Activated CD8-positive, alpha-beta memory T cell treated with anti-CD3 and anti-CD28 coated beads, Interleukin-2, amount 50 U/mL, for 1 hour (primary cell): Measurements from ENCODE around the gene WDR12.
"Not testable (repeated sequence)": the region's sequence is repeated elsewhere in the genome, so short reads cannot be mapped to it uniquely, and the experiment has no call there.

Source experiments
- DNase-seq: peaks from one replicate; pipeline ENCODE4 v3.0.0-alpha.2; 2020; ENCODE audit errors: extremely low read depth

Gene WDR12

DNA sequence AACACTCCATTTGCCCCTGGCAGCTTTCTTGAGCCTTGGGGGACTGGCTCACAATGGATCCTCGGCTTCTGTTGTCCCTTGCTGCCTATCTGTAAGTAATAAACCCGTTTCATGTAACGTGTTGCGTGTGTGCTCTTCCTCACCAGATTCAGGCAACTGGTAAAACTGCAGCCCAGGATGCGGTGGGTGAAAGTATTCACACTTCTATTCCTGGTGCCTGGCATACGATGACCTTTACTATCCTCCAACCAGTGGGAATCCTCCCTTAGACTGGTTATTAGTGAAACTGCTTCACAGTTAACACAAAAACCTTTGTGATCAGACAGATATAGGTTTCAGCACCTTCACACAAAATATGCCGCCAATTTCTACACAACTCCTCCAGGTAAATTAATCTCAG lies 26.3 kb downstream of the WDR12 start:
- no peak for DNase-seq

DNA sequence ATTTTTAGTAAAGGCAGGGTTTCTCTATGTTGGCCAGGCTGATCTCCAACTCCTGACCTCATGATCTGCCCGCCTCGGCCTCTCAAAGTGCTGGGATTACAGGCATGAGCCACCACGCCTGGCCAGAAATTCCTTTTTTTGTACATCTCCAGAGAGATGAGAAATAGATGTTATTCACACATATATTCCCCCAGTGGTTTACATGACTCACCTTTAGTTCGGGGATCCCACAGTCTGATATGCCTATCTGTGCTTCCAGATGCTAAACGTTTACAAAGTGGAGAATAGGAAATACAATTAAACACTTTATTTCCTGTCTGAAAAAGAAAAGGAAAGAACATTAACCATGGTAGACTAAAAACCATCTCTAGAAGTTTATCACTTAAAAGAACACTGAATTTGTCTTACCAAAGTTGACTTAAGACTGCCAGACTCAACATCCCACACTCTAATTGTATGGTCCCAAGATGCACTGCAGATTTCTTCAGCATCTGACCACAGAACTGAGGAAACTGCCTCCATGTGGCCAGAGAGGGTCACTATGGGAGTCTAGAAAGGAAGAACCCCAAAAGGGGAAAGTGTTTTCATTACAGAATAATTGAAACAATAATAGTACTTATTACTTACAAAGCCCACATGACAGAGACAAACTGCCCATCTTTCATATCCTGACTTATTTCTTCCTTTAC lies 27.3 kb downstream of the WDR12 start:
- DNase-seq = no peak

DNA sequence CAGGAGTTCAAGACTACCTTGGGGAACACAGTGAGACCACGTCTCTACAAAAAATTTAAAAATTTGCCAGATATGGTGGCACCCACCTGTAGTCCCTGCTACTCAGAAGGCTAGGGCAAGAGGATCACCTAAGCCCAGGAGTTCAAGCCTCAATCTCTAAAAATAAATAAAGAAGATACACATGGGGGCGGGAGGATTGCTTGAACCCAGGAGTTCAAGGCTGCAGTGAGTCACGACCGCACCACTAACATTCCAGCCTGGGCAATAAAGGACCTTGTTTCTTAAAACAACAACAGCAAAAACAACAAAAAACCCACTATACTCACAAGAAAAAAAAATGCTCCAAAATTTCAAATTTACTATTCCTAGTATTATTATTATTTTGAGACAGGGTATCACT lies 29.9 kb downstream of the WDR12 start:
- no peak for DNase-seq

DNA sequence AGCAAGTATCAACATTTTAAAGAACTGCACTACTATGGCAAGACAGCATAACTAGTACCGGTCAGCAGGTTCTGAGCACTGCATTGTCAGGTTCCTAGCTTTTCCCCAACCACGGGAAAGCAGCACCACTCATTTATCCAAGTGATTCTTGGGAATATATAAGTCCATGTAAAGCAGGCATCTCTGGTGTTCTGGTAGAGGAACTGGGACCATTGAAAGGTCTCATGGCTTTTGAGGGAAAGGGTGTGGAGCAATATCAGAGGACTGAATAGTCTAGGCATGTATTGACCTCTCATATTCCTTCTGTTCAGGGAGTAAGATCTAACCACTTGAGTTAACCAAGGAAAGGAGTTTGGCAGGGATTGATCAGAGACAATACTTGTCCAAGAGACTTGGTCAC lies 33.8 kb downstream of the WDR12 start:
- no peak for DNase-seq

DNA sequence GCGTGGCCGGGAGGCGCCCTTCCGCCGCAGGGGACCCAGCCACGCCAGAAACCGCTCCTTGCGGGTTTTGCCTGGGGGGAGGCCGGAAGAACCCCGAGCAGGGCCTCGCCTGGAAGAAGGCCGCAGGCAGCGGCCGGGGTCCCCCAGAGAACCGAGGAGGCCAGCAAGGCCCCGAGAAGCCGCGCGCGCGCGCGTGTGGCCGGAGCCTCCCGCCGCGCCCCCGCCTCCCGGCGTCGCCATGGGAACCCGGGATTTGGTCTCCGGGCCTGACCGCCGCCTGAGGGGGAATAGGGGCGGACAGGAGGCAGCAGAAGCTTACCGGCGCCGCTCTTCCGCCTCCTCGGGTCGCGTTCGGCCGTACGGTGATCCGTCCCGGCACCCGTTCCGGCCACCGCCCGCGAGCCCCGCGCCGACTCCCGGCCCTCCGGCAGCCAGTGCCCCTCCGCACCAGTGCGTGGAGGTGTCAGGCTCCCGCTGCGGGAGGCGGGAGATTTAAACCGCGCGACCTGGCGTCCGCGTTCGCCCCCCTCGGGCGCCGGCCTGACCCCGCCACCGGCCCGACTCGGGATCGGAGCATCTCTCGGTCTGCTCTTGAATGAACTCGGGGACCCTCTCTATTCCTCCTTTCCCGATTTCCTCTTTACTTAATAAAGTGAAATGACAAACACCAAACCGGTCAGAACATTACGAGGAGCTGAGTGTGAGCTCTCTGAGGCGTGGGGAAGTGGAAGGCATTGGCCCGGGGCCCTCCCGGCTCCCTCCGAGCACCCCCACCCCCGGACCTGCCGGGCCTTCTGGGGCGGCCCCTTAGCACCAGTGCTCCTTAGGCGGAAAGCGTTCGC lies 40.0 kb downstream of the WDR12 start, which contains the start of gene ICA1L:
ICA1L (minus strand) TSS at position 467 of the 842 bp plus-strand sequence. CDS start 42,757 bp downstream, outside the sequence.
- DNase-seq = peak; percentile 5

- DNase-seq = peak; percentile 19
These were observed 40.8 kb downstream of the WDR12 start for GRCh38 chr2:202870431-202871299.

GRCh38 chr2:202861987-202862386 lies 49.5 kb downstream of the WDR12 start:
- DNase-seq = no peak

DNA sequence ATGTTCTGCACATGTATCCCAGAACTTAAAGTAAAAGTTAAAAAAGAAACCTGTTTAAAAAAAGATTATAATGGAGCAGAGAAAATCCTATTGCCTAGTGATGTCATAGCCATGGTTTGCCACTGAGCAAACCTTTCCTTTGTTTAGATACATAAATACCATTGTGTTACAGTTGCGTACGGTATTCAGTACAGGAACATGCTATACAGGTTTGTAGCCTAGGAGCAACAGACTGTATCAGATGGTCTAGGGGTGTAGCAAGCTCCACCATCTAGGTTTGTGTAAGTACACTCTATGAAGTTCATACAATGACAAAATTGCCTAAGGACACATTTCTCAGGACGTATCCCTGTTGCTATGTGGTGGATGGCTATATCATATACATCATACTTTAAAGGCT lies 52.9 kb downstream of the WDR12 start:
- no peak for DNase-seq

- DNase-seq = not testable (repeated sequence)
These were observed 62.1 kb downstream of the WDR12 start for GRCh38 chr2:202849343-202849742.

DNA sequence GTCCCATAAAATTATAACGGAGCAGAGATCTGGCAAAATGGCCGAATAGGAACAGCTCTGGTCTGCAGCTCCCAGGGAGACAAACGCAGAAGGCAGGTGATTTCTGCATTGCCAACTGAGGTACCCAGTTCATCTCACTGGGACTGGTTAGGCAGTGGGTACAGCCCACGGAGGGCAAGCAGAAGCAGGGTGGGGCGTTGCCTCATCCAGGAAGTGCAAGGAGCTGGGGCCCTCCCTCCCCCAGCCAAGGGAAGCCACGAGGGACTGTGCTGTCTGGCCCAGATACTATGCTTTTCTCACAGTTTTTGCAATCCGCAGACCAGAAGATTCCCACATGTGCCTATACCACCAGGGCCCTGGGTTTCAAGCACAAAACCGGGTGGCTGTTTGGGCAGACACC lies 62.7 kb downstream of the WDR12 start:
- DNase-seq = no peak

DNA sequence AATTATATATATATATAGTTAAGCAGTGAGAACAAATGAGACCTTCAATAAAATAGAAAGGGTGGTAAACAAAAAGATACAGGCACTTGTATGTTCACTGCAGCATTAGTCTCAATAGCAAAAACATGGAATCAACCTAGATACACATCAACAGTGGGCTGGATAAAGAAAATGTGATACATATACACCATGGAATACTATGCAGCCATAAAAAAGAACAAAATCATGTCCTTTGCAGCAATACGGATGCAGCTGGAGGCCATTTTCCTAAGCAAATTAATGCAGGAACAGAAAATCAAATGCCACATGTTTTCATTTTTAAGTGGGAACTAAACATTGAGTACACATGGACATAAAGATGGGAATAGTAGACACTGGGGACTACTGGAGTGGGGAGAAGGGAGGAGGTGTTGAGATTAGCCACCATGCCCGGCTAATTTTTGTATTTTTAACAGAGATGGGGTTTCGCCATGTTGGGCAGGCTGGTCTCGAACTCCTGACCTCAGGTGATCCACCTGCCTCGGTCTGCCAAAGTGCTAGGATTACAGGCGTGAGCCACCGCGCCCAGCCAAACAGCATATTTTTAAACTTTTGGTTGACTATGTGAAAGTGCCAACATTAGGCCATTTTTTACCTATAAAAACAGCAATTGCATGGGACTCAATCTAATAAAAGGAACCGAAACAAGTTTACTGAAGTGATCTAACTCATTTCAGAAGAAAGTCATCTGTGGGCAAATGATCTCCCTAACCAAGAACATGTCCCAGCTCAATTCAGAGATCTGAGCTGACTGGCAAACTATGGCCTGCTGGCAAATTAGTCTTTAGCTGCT lies 63.6 kb downstream of the WDR12 start:
- DNase-seq = no peak

DNA sequence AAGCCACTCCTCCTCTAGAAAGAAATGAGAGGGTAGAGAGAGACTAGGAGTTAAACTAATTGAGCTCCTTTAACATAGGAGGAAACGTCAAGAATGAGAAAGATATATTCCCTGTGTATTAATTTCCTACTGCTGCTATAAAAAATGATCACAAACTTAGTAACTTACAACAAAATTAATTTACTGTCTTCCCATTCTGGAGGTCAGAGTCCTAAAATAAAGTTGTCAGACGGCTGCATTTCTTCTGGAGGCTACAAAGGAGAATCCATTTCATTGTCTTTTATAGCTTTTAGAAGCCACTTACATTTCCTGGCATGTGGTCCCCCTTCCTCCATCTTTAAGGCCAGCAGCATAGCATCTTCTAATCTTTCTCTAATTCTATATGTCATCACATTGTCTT lies 66.8 kb downstream of the WDR12 start:
- no peak for DNase-seq

DNA sequence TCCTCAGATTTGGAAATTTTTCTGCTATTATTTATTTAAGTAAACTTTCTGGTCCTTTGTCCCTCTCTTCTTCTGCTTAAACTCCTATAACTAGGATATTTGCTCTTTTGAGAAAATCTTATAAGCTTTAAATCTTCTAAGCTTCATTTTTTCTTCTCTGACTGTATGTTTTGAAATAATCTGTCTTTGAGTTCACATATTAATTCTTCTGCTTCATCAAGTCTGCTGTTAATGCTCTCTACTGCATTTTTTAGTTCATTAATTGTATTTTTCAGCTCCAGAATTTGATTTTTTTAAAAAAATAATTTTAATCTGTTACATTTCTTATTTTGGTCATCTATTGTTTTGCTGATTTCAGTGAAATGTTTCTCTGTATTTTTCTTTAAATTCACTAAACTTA lies 68.8 kb downstream of the WDR12 start:
- no peak for DNase-seq

DNA sequence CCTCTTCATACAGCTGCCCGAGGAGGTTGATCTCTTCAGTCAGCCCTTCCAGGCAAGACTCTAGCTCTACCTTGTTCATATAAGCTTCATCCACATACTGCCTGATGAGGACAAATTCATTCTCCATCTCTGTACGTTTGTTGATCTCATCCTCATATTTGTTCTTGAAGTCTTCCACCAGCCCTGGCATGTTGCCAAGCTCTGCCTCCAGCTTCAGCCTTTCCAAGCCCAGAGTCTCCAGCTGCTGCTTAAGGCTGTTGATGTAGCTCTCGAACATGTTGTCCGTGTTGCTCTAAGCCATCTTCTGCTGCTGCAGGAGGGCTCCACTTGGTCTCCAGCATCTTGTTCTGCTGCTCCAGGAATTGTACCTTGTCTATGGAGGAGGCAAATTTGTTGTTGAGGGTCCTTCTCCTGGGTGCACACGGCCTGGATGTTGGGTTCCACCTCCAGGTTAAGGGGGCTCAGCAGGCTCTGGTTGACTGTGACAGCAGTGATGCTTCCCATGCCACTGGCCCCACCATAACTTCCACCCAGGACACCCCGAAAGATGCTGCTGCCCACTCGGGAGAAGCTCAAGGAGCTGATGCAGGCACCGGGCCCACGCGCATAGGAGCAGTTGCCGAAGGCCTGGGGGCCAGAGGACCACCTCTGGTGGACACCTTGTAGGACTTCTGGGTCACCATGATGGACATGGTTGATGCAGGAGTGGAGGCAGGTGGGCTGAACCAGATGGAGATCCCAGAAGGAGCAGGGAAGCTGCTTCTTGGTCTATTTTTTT lies 70.2 kb downstream of the WDR12 start:
- no peak for DNase-seq

DNA sequence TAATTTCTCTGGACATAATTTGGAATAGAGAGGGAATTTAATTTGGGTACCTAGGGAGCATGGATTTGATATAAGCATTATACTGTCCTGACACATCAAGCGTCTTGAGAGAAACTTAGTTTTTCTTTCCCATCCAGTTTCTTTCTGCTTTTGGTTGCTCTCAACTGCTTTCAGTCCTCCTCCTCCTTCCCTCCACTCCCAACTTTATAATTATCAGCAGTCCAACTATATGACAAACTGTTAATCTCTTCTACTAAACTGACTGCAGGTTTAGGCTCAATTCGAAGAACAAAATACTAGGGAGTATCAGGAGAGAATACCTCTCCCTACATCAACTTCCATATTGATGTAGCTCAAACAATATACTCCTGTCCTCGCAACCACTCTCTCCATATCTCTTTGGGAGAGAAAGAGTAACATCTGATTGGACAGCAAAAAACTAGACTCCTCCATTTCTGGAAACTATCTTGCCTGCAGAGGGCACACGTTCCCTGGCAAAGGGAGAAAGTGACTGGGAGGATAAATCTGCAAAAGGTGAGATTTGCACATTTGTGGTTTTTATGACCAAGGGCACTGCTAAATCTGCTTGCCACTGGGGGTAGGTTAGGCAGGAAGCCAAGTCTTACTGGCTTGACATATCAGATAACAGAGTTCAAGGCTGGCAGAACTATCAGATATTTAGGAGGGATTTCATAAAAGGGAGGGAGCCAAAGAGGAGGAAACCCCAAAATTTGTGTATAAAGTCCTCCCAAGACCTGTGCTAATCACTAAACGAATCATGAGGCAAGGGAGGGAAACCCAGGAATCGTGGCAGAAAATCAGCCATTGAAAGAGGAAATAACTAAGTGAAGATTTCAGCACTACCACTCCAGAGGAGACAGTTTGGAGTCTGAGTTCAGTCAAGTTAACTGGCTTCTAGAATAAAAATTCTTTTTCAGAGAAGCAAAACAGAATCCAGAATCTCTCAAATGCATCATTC lies 79.9 kb downstream of the WDR12 start:
- DNase-seq = peak; percentile 5

DNA sequence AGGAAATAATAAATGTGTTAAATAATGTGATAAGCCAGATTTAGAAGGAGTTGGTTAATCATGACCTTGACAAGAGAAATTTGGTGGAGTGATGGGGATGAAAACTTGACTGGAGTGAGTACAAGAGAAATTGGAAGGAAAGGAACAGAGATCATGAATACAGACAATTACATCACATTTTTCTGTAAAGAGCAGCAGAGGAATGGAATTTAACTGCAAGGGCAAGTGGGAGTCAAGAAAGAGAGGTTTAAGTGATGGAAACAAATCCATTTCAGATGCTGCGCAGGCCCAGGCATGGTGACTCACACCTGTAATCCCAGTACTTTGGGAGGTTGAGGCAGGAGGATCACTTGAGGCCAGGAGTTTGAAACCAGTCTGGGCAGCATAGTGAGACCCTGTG lies 86.6 kb downstream of the WDR12 start:
- DNase-seq = no peak
